BE2C (cell line): ENCODE results near the gene NQO2.
"Not testable (repeated sequence)": the region's sequence is repeated elsewhere in the genome, so short reads cannot be mapped to it uniquely, and the experiment has no call there.

ENCODE experiments used
- DNase-seq: peaks from one replicate; pipeline ENCODE4 v3.0.0-alpha.2; 2020
- H3K27me3 ChIP-seq: fragments of 250-450 bp; sonication (Bioruptor Pico); 2 replicates; pipeline ENCODE4 v1.5.1; 2020; ENCODE audit warnings: mild to moderate bottlenecking
- H3K36me3 ChIP-seq: fragments of 250-450 bp; sonication (Bioruptor Pico); 2 replicates; pipeline ENCODE4 v1.5.1; 2020; ENCODE audit warnings: mild to moderate bottlenecking
- H3K4me1 ChIP-seq: fragments of 250-450 bp; sonication (Bioruptor Pico); 2 replicates; pipeline ENCODE4 v1.5.1; 2020
- H3K4me3 ChIP-seq: 2 replicates; pipeline ENCODE4 v1.5.1; 2011; ENCODE audit warnings: low read depth, low read length
- H3K9me3 ChIP-seq: fragments of 250-450 bp; sonication (Bioruptor Pico); 2 replicates; pipeline ENCODE4 v1.5.1; 2020
- CTCF ChIP-seq: IDR thresholded peaks from 2 replicates; pipeline ENCODE4 v1.5.1; 2012; ENCODE audit warnings: mild to moderate bottlenecking, low read depth, low read length

Gene NQO2

DNA sequence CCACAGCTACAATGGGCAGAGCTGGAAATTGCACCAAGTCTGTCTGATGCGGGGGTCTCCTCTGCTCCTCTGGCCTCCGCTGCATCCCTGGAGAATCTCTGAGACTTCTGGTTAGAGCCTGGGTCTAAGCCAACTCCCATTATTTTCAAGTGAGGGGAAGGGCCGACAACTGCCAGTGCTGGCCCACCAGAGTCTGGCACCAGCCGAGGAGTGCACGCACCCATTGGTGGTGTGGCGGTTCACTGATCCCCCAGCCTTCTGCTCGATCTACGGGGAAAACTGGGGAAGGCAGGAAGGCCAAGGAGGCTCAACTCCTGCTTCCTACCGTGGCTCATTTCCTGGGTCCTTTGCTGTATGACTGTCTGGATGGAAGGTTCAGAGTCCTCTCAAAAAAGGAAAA lies 6.2 kb downstream of the NQO2 start:
- Histone ChIP-seq H3K4me1 (peaks cover 5% of the 10 kb centered on the region), H3K9me3 (no peaks in the 10 kb centered on the region), H3K36me3 (no peaks in the 10 kb centered on the region; the same call in 1 of the 2 replicates), H3K4me3 (no peak overlapping the region), H3K27me3 (no peaks in the 10 kb centered on the region)
- no peak for TF ChIP-seq CTCF
- DNase-seq = no peak

GRCh38 chr6:3006476-3006875 lies 6.8 kb downstream of the NQO2 start:
- no peaks in the 10 kb centered on the region; the same call in 1 of the 2 replicates for H3K36me3 ChIP-seq
- H3K9me3 ChIP-seq = no peaks in the 10 kb centered on the region
- no peak for TF ChIP-seq CTCF
- no peak for DNase-seq
- H3K4me1 ChIP-seq = peaks cover 3% of the 10 kb centered on the region
- no peaks in the 10 kb centered on the region for H3K27me3 ChIP-seq
- H3K4me3 ChIP-seq = no peak overlapping the region

GRCh38 chr6:3007571-3007970 lies 7.9 kb downstream of the NQO2 start:
- no peak for TF ChIP-seq CTCF
- Histone ChIP-seq H3K4me1 (no peaks in the 10 kb centered on the region), H3K4me3 (no peak overlapping the region), H3K36me3 (no peaks in the 10 kb centered on the region; the same call in 1 of the 2 replicates), H3K27me3 (no peaks in the 10 kb centered on the region), H3K9me3 (no peaks in the 10 kb centered on the region; the same call in 1 of the 2 replicates)
- no peak for DNase-seq

- not testable (repeated sequence) for H3K4me3 ChIP-seq
These were observed 9.1 kb downstream of the NQO2 start for GRCh38 chr6:3008712-3009265.

DNA sequence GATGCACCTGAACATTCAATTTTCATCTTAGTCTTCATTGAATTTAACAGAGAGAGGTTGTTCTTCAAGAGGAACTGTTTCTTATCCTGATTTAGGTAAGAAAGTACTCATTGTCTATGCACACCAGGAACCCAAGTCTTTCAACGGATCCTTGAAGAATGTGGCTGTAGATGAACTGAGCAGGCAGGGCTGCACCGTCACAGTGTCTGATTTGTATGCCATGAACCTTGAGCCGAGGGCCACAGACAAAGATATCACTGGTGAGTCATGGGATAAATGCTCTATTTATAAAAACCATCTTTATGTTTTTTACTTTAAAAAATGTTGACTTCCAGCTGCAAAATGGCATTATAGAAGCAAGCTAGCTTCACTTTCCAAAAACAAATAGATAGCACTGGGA lies 10.2 kb downstream of the NQO2 start:
- no peak for DNase-seq
- TF ChIP-seq CTCF = no peak

More at GRCh38 chr6:3008712-3009265, 9.1 kb downstream of the NQO2 start:
- not testable (repeated sequence) for H3K4me1 ChIP-seq, DNase-seq, H3K9me3 ChIP-seq, H3K36me3 ChIP-seq, H3K27me3 ChIP-seq

GRCh38 chr6:3011158-3011557 lies 11.5 kb downstream of the NQO2 start:
- no peak for TF ChIP-seq CTCF
- H3K36me3 ChIP-seq = no peaks in the 10 kb centered on the region; the same call in 1 of the 2 replicates
- no peaks in the 10 kb centered on the region; the same call in 1 of the 2 replicates for H3K9me3 ChIP-seq
- H3K27me3 ChIP-seq = no peaks in the 10 kb centered on the region
- H3K4me3 ChIP-seq = no peak overlapping the region
- no peak for DNase-seq
- no peaks in the 10 kb centered on the region for H3K4me1 ChIP-seq

More for the DNA sequence above, 10.2 kb downstream of the NQO2 start:
- Histone ChIP-seq H3K27me3 (no peaks in the 10 kb centered on the region), H3K36me3 (no peaks in the 10 kb centered on the region; the same call in 1 of the 2 replicates), H3K4me3 (no peak overlapping the region), H3K4me1 (no peaks in the 10 kb centered on the region), H3K9me3 (no peaks in the 10 kb centered on the region; the same call in 1 of the 2 replicates)

GRCh38 chr6:3011592-3011991 lies 11.9 kb downstream of the NQO2 start:
- no peak for DNase-seq
- TF ChIP-seq CTCF = no peak
- Histone ChIP-seq H3K27me3 (no peaks in the 10 kb centered on the region), H3K4me1 (no peaks in the 10 kb centered on the region), H3K9me3 (no peaks in the 10 kb centered on the region; the same call in 1 of the 2 replicates), H3K36me3 (no peaks in the 10 kb centered on the region; the same call in 1 of the 2 replicates), H3K4me3 (no peak overlapping the region)
